Measurements from ENCODE around the gene ALDH16A1. TPM values are rescaled to one million over a fixed set of nuclear protein-coding genes. Genes with fewer than 3 reads are reported as not detected.

The ALDH16A1 gene
- total RNA-seq, 1 donor = 26.4 TPM

DNA sequence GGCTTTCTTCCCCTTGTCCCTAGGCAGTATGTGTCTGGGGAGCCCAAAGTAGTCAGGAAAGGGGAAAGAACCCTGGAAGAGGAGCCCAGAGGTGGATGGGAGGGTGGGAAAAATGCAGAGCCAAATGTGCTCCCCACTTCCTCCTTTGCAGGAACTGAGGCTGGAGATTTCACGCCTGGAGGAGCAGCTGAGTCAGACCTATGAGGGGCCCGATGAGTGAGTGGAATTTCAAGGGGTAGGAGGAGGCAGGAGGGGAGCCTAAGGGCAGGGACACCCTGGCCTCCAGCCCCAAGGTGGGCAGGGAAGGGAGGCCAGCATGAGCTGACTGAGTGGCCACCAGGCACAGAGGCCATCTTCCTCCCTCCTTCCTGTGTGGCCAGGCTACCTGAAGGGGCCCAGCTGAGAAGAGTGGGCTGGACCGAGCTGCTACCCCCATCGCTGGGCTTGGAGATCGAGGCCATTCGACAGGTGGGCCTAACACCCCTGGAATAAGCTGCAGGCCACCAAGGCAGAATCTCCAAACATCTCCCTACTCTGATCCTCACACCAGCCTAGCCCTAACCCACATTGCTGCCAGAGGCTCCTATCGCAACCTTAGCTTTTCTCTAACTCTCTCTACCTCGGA lies 44.1 kb upstream of the ALDH16A1 start:
- Histone ChIP-seq H4K20me1 (ENCODE audit: insufficient read depth, low read length) (no peaks in the 10 kb centered on the region), H3K4me3 (ENCODE audit: insufficient read depth, low read length) (no peak overlapping the region), H3K27ac (ENCODE audit: low read depth, low read length) (no peak overlapping the region), H3K4me1 (ENCODE audit: insufficient read depth, low read length) (no peaks in the 10 kb centered on the region), H3K4me2 (ENCODE audit: insufficient read depth, low read length) (no peak overlapping the region), H3K36me3 (ENCODE audit: insufficient read depth, low read length) (no peaks in the 10 kb centered on the region), H3K79me2 (ENCODE audit: insufficient read depth, low read length) (no peaks in the 10 kb centered on the region), H3K27me3 (ENCODE audit: insufficient read depth, low read length) (no peaks in the 10 kb centered on the region), H3K9me3 (ENCODE audit: low read depth, low read length) (no peaks in the 10 kb centered on the region), H2AFZ (ENCODE audit: low read length) (no peak overlapping the region)
- peak; percentile 63 for DNase-seq (ENCODE audit: insufficient read length, low spot score, missing footprints)
- TF ChIP-seq, protein P1, sequence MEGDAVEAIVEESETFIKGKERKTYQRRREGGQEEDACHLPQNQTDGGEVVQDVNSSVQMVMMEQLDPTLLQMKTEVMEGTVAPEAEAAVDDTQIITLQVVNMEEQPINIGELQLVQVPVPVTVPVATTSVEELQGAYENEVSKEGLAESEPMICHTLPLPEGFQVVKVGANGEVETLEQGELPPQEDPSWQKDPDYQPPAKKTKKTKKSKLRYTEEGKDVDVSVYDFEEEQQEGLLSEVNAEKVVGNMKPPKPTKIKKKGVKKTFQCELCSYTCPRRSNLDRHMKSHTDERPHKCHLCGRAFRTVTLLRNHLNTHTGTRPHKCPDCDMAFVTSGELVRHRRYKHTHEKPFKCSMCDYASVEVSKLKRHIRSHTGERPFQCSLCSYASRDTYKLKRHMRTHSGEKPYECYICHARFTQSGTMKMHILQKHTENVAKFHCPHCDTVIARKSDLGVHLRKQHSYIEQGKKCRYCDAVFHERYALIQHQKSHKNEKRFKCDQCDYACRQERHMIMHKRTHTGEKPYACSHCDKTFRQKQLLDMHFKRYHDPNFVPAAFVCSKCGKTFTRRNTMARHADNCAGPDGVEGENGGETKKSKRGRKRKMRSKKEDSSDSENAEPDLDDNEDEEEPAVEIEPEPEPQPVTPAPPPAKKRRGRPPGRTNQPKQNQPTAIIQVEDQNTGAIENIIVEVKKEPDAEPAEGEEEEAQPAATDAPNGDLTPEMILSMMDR (IDR thresholded peaks at IDR 0.05; ENCODE audit: extremely low read depth, low read depth, low read length) = no peak

DNA sequence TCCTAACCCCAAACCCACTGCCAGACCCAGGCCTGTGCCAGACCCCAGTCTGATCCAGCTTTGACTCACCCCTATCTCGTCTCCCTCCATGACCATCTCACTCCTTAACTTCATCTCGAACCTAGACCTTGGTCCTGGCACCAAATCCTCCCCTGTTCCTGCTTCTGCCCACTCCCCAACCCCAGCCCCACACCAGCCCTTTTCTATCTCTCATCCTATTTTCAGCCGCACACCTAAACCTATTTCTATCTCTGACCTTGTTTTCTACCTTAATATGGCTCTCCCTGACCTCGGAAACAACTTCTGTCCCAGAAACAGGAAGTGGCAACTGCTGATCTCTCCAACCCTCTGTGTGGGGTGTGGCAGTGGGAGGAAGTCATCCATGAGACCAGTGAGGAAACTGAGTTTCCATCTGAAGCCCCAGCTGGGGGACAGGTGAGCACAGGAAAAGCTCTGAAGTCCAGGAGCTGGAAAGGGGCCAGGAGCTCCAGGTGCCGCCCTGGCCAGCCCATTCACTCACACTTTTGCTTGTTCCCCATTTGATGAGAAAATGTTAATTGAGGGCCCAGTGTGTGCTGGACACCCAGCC lies 43.5 kb upstream of the ALDH16A1 start:
- Histone ChIP-seq H3K4me2 (ENCODE audit: insufficient read depth, low read length) (no peak overlapping the region), H3K79me2 (ENCODE audit: insufficient read depth, low read length) (no peaks in the 10 kb centered on the region), H3K27ac (ENCODE audit: low read depth, low read length) (no peak overlapping the region), H3K27me3 (ENCODE audit: insufficient read depth, low read length) (no peaks in the 10 kb centered on the region), H2AFZ (ENCODE audit: low read length) (no peak overlapping the region), H3K4me1 (ENCODE audit: insufficient read depth, low read length) (peaks cover under 1% of the 10 kb centered on the region), H3K4me3 (ENCODE audit: insufficient read depth, low read length) (no peak overlapping the region), H3K9me3 (ENCODE audit: low read depth, low read length) (no peaks in the 10 kb centered on the region), H4K20me1 (ENCODE audit: insufficient read depth, low read length) (no peaks in the 10 kb centered on the region), H3K36me3 (ENCODE audit: insufficient read depth, low read length) (no peaks in the 10 kb centered on the region)
- DNase-seq (ENCODE audit: insufficient read length, low spot score, missing footprints) = peak; percentile 46
- TF ChIP-seq, protein P1 (IDR thresholded peaks at IDR 0.05; ENCODE audit: extremely low read depth, low read depth, low read length) = no peak

DNA sequence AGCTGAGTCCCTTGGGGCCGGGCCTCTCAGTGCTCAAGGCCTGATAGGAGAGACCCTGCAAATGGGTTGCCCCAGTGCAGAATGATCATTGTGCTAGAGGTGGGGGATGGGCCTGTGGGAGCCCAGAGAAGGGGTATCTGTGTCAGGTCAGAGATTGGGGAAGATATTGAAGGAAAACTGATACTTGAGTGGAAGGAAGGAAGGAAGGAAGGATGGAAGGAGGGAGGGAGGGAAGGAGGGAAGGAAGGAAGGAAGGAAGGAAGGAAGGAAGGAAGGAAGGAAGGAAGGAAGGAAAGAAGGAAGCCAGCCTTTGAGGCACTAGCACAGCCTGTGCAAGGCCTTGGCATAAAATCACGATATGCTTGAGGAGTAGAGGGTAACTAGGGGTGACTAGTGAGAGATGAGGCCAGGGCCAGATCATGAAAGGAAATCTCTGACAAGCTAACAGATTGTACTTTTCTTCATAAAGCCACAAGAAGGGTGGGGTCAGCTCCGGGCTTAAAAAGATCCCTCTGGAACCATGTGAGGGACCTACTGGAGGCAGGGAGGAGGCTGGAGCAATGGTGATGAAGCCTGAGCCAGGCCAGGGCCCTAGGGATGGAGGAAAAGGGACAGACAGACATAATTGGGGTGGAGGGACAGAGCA lies 41.2 kb upstream of the ALDH16A1 start:
- no peaks in the 10 kb centered on the region for H4K20me1 ChIP-seq (ENCODE audit: insufficient read depth, low read length)
- no peaks in the 10 kb centered on the region for H3K36me3 ChIP-seq (ENCODE audit: insufficient read depth, low read length)
- H2AFZ ChIP-seq (ENCODE audit: low read length) = no peak overlapping the region
- H3K27me3 ChIP-seq (ENCODE audit: insufficient read depth, low read length) = no peaks in the 10 kb centered on the region
- no peaks in the 10 kb centered on the region for H3K9me3 ChIP-seq (ENCODE audit: low read depth, low read length)
- TF ChIP-seq, protein P1 (IDR thresholded peaks at IDR 0.05; ENCODE audit: extremely low read depth, low read depth, low read length) = no peak
- no peaks in the 10 kb centered on the region for H3K79me2 ChIP-seq (ENCODE audit: insufficient read depth, low read length)
- H3K27ac ChIP-seq (ENCODE audit: low read depth, low read length) = no peak overlapping the region
- no peak overlapping the region for H3K4me3 ChIP-seq (ENCODE audit: insufficient read depth, low read length)
- peaks cover 12% of the 10 kb centered on the region for H3K4me1 ChIP-seq (ENCODE audit: insufficient read depth, low read length)
- no peak overlapping the region for H3K4me2 ChIP-seq (ENCODE audit: insufficient read depth, low read length)
- DNase-seq (ENCODE audit: insufficient read length, low spot score, missing footprints) = peak; percentile 82

DNA sequence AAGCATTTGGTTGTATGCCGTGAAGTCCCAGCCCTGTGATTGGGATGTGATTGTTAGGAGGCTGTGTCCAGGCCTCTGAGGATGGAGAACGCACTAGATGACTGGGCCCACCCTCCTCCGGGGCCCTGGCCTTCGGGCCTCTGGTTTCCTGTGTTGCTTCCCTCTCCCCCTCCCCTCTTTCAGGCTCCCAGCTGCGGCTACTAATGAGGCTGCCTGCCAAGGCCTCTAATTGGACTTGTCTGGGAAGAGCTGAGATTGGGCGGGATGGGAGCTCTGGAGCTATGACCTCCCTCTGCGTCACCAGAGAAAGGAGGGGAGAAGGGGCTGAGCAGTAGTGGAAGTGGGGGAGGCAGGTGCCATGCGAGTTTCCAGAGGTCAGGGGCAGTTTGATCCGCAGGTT lies 39.7 kb upstream of the ALDH16A1 start:
- peak; percentile 80 for DNase-seq (ENCODE audit: insufficient read length, low spot score, missing footprints)
- no peaks in the 10 kb centered on the region for H3K36me3 ChIP-seq (ENCODE audit: insufficient read depth, low read length)
- H3K4me2 ChIP-seq (ENCODE audit: insufficient read depth, low read length) = no peak overlapping the region
- H2AFZ ChIP-seq (ENCODE audit: low read length) = peak overlapping the region; percentile 29
- peaks cover 12% of the 10 kb centered on the region for H3K4me1 ChIP-seq (ENCODE audit: insufficient read depth, low read length)
- no peaks in the 10 kb centered on the region for H3K9me3 ChIP-seq (ENCODE audit: low read depth, low read length)
- TF ChIP-seq, protein P1 (IDR thresholded peaks at IDR 0.05; ENCODE audit: extremely low read depth, low read depth, low read length) = no peak
- H4K20me1 ChIP-seq (ENCODE audit: insufficient read depth, low read length) = no peaks in the 10 kb centered on the region
- H3K27ac ChIP-seq (ENCODE audit: low read depth, low read length) = no peak overlapping the region
- no peak overlapping the region for H3K4me3 ChIP-seq (ENCODE audit: insufficient read depth, low read length)
- H3K27me3 ChIP-seq (ENCODE audit: insufficient read depth, low read length) = peaks cover 11% of the 10 kb centered on the region
- no peaks in the 10 kb centered on the region for H3K79me2 ChIP-seq (ENCODE audit: insufficient read depth, low read length)

Data from osteoblast (primary cell).